GM18909 (cell line): Measurements from ENCODE around the gene UBE4A.

Experiments
- ATAC-seq: cut with Tn5 transposase; IDR thresholded peaks from one replicate; pipeline ENCODE4 v1.9.1; 2021; ENCODE audit warnings: mild to moderate bottlenecking; ENCODE audit not compliant: unreplicated experiment, poor library complexity

UBE4A gene

DNA sequence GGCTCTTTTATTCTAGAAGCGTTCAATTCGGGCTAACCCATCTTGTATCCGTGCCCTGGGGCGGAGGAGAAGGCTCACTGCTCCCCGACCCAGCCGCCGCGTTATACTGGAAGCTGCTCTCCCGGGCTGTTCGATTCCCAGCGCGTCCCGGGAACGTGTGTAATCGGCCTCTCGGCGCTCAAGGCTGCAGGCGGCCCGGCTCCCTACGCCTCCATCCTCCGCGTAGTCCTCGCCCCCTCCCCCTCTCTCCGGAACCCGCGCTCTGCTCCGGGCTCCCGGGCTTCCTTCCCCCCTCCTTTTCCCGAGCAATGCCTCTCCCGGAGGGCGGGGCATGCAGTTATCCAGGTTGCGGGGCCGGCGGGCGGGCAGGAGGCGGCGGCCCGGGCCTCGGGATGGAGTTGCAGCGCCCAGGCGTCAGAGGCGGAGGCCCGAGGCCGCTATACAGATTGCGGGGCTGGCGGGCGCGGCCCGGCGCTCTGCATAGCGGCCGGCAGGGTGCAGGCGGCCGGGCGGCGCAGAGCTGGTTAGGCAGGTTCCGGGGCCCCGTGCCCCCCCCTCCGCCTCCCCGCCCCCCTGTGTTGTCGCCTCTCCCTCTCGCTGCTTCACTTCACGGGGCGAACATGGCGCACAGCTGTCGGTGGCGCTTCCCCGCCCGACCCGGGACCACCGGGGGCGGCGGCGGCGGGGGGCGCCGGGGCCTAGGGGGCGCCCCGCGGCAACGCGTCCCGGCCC lies 76.7 kb downstream of the UBE4A start, which contains the start of gene KMT2A:
Gene KMT2A (plus strand): TSS at position 600 of the 732 bp plus-strand sequence. CDS start 21 bp downstream, at position 621.
- ATAC-seq: peak; percentile 64

DNA sequence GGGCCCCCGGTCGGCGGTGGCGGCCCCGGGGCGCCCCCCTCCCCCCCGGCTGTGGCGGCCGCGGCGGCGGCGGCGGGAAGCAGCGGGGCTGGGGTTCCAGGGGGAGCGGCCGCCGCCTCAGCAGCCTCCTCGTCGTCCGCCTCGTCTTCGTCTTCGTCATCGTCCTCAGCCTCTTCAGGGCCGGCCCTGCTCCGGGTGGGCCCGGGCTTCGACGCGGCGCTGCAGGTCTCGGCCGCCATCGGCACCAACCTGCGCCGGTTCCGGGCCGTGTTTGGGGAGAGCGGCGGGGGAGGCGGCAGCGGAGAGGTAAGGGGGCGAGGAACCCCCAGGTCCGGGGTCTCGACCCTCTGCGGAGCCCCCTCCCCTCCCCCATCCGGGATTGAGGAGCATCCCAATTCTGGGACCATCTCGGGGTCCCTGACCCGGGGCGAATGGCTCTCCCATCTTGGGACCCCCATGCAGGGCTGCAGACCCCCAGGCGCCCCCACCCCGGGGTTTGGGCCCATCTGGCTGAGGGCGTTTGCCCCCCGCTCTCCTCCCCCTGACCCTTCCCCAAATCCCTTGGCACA lies 77.3 kb downstream of the UBE4A start:
- peak; percentile 4 for ATAC-seq

DNA sequence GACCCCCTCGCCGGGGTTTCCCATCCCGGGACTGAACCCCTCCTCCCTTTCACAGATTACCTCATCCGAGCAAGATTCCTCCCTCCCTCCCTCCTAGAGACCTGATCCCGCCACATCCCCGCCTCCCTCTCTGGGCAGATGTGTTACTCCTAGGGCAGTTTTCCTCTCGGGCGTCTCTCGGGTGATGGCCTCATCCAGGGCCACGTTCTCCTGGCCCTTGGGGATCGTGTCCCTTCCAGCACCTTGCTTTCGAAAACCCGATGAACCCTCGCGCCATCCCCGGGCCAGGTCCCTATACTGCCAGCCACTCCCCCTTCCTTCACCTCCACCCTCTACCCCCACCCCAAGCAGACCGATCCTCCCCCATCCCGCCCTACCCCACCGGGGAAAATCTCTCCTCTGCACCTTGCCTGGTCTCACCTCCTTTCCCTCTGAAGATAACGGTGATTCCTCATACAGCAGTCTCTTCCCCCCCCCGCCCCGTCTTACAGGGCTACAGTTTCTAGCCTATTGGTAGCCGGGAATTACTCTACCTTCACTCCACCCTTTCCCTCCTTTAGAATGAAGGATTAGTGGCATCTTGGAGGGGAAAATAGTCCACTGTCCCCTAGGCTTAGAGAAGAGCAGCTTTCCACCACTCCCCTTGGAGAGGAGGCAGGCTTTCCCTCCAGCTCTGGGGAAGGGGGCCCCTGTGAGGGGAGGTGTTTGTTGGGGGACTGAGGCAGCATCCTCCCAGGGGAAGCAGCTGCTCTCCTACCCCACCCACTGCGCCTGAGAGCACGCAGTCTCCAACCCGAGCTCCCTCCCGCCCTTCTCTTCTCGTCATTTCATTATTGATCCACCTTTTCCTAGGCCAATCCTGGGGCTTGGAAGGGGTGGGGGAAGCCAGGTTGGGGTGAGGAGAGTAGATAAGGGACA lies 78.1 kb downstream of the UBE4A start:
- no peak for ATAC-seq

DNA sequence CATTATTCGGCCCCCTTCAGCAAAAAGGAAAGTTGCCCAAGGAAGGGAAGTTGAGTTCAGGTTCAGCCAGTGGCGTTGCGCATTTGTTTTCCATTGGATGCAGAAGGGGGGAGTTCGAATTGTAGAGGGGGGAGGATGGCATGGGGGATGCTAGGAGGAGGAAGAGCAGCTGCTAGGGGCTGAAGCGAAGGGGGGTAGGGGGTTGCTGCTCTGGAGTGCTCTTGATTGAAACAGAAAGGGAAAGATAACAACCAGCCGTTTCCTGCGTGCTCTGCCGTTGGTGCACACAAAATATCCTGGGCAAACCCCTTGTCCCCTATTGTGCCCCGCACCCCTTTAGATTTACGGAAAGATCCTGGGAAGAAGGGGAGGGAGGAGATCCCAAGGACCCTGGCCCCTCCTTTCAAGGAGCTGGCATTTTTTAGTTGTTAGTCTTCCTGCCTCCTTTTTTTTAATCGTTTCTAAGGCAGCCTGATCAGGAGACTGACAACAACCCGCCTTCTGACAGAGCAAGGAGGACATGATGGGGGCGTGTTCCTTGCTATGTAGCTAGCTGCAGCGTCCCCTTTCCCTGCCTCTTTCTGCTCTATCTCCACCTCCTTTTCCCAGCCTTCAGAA lies 79.0 kb downstream of the UBE4A start:
- peak; percentile 18 for ATAC-seq

DNA sequence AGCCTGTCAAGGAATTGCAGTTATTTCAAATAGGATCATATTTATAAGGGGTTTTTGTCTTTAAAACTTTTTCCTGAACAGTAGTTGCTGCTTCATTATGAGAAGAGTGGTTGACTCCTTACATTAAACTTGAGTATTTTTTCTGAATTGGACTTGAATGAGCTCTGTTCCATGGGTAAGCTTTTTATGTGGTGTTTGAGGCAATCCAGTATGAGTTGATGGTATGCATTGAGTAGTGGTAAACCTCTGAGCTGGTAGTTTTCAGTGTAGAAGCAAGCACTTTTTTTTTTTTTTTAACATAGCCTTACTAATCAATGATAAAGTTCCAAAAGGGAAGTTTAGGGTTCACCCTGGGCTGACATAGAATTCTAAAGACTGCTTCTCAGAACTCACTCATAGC lies 80.2 kb downstream of the UBE4A start:
- ATAC-seq: no peak

DNA sequence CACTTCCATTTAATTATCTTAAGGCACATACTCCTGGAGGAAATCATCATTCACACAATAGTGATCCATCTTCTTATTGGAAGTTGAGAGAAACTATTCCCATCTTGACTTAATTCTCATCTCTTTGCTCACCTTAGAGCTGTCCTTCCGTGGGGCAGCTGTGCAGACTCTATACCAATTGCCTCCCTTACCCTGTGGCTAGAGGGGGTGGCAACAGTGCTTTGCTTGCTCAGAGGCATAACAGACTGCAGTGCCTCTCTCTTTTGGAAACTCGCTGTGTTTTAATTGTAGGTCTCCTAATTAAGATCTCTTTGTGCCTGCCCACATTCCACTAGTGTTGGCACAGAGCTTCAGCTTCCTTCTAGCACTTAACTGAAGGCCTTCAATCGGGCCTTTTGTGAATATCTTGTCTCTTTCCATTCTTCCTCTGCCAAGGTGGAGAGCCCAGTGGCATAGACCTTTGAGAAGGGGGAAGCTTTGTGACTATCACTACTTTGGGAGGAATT lies 82.4 kb downstream of the UBE4A start:
- no peak for ATAC-seq

DNA sequence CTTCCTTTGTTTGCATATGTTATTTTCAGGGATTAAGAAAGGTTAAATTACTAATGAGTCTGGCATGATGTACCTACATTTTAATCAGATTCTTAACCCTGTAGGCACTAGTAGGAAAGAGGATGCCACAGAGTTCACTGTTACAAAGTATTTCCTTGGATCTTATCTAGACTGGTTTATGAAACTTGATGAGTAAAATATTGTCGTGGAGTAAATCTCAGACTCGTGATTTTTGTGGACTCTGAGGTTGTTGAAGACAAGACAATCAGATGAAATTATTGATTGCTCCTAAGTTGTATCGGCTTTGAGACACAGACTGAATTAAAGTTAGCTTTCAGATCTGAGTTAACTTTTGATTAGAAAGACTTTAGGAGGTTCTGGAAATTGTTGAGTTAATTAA lies 82.9 kb downstream of the UBE4A start:
- no peak for ATAC-seq

DNA sequence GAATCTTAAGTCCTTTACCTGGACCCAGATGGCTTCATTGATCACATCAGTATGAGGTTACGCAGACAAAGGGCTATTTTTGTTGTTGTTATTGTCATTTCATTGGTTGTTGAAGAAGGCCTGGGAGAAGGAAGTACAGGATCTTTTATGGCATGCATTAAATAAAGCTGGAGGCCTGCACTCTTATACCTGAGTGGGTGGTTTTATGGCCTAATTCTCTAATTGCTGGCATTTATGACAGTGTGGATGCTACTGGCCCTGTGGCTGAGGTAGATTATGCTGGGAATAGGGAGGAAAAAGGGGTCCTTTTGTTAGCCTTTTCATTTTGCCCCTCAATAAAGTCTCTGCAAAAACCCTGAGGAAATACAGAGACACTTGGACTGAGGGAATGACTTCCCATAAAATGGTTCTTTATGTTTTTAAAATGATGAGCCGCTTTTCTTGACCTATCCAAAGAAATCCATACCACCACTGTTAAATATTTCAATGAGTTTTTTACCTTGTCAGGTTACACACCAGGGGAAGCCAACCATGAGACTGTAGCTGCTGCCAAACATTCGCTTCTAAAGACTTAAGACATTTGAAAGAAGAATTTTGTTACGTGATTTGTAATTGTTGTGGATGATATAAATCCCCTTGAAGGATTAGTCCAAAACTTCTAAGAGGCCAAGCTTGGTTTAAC lies 83.6 kb downstream of the UBE4A start:
- no peak for ATAC-seq

DNA sequence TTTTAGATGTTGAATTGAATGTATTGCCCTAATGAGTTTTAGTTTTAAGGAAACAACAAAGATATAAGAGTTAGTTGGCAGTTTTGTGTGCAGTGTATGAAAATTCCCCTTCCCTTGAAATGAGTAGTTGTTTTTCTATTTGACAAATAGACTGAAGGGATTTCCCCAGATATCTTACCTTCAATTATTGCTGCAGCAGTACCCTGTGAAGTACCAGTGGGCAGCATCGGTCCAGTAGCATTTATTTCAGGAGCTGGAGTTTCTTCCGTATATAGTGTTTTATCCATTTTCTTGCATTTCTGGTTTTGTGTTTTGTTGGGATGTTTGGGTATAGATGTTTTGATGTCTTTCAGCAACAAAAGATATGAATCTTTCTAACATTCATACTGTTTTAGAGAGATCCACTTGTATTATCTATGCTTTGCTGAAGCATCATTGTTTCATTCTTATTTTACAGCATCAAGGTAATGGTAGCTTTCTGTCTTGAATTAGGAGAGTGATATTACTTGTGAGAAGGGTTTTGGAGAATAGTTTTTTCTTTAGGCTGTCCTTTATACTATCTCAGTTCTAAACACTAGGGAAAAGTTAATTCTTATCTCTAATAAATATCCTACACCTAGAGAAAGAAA lies 84.3 kb downstream of the UBE4A start:
- peak; percentile 40 for ATAC-seq

DNA sequence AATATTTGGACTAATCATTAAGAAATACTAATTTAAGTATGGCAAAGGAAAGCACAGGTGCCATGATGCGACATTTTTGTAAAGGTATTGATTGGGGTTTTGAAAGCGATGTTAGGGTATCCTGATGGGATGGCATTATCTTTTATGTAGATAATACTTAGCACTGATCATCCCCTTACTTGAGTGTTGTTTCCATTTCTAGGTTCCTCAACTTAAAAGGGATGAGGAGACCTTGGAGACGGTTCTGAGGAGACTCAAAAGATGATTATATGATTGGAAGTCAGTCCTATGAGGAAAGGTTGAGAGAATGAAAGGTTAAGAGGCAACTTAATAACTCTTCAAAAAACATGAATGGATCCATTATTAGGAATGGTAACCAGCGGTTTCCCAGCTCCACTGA lies 88.0 kb downstream of the UBE4A start:
- no peak for ATAC-seq

DNA sequence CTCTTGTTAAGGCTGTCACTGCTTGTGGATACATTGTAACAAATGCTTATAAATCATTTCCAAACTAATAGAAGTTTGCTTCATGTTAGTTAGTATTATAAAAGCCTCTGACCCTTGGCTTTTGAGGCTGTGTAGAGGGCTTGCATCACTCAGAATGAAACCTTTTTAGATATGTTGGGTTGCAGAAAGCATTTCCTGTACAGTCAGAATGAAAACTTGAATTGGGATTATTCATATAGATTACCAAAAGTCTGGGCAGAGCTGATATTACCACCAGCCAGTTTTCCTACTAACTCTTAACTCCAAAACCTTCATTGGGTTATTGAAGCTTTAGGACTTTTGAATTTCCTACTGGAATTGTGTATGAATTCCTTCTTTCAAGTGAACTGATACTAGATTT lies 88.9 kb downstream of the UBE4A start:
- ATAC-seq: peak; percentile 82
